Gastroesophageal sphincter (tissue), 3 donors: ENCODE results near the gene DDX3X.

ENCODE experiments used
- EP300 ChIP-seq: sonication (generic); formaldehyde crosslinking; IDR thresholded peaks from one replicate; pipeline ENCODE4 v1.6.1; 2017; ENCODE audit warnings: antibody characterized with exemption, mild to moderate bottlenecking
- POLR2AphosphoS5 ChIP-seq: sonication (generic); formaldehyde crosslinking; IDR thresholded peaks from one replicate; pipeline ENCODE4 v1.6.1; 2017; ENCODE audit warnings: antibody characterized with exemption
- TF ChIP-seq, protein P1 (sequence below), 4 experiments: fragments of 200-600 bp in 2 of 4; fragments of 450-650 bp in 2 of 4; sonication (generic) in 1 of 4; IDR thresholded peaks; one replicate each; pipeline ENCODE4 v1.5.1; 2017 to 2019; ENCODE audit warnings: antibody characterized with exemption in 4 of 4, mild to moderate bottlenecking in 2 of 4, moderate library complexity in 2 of 4

DNA sequence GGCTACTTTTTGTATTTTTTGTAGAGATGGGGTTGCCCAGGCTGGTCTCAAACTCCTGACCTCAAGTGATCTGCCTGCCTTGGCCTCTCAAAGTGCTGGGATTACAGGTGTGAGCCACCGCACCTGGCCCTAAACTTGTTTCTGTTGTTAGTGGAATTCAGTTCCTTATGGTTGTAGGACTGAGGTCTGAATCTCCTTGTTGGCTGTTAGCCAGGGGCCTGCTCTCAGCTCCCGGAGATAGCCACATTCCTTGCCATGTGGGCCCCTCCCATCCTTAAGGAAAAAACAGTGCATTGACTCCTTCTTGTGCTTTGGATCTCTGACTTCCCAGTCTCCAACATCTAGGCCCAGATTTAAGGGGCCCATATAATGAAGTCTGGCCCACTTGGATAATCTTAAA is 63.8 kb downstream of the DDX3X start:
- TF ChIP-seq, protein P1, sequence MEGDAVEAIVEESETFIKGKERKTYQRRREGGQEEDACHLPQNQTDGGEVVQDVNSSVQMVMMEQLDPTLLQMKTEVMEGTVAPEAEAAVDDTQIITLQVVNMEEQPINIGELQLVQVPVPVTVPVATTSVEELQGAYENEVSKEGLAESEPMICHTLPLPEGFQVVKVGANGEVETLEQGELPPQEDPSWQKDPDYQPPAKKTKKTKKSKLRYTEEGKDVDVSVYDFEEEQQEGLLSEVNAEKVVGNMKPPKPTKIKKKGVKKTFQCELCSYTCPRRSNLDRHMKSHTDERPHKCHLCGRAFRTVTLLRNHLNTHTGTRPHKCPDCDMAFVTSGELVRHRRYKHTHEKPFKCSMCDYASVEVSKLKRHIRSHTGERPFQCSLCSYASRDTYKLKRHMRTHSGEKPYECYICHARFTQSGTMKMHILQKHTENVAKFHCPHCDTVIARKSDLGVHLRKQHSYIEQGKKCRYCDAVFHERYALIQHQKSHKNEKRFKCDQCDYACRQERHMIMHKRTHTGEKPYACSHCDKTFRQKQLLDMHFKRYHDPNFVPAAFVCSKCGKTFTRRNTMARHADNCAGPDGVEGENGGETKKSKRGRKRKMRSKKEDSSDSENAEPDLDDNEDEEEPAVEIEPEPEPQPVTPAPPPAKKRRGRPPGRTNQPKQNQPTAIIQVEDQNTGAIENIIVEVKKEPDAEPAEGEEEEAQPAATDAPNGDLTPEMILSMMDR (IDR thresholded peaks at IDR 0.05) = no peak
- TF ChIP-seq POLR2AphosphoS5 (no peak), EP300 (no peak)
